SK-N-SH (cell line): Measurements from ENCODE around the gene DNAH5.

Source experiments
- FOXM1 ChIP-seq: IDR thresholded peaks from 2 replicates; pipeline ENCODE4 v1.4.0; 2012; ENCODE audit warnings: low read depth, mild to moderate bottlenecking
- MAX ChIP-seq: IDR thresholded peaks from 2 replicates; pipeline ENCODE4 v1.4.0; 2012; ENCODE audit warnings: low read depth

GRCh38 chr5:13976223-13976622 lies 31.7 kb upstream of the DNAH5 start:
- no peak for TF ChIP-seq FOXM1
- no peak for TF ChIP-seq MAX
